ENCODE data around the gene TEX9.

TEX9 gene

DNA sequence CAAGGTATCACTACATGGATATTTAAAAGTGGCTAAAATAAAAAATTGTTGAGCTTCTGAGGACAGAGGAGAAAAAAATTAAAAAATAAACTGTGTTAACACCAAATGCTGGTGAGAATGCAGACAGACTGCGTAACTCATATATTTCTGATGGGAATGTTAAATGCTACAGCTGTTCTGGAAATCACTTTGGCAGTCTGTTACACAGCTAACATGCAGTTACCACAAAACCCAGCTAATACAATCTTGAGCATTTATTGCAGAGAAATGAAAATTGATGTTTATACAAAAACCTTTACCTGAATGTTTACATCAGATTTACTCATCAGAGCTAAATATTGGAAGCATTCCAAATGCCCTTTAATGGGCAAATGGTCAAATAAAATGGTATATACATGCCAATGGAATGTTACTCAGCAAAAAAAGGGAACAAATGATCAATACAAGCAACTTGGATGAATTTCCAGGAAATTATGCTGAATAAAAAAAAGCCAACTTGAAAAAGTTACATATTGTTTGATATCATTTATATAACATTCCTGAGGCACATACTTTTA, 75.1 kb downstream of the TEX9 start:
- no peak overlapping the region for H3K9ac ChIP-seq (ENCODE audit: low read length in 2 of 2)
- no peak overlapping the region for H3K4me3 ChIP-seq (ENCODE audit: low read length in 2 of 2)
- H3K9me3 ChIP-seq (ENCODE audit: control insufficient read depth in 2 of 2, low read length in 2 of 2), result no peaks in the 10 kb centered on the region
- no peaks in the 10 kb centered on the region for H3K4me1 ChIP-seq (ENCODE audit: control insufficient read depth, insufficient read depth, low read length)
- no peaks in the 10 kb centered on the region for H3K36me3 ChIP-seq (ENCODE audit: control insufficient read depth in 2 of 2, insufficient read depth in 2 of 2, low read length in 2 of 2)
- no peak overlapping the region for H3K27ac ChIP-seq (ENCODE audit: low read length)
- no peaks in the 10 kb centered on the region for H3K27me3 ChIP-seq (ENCODE audit: control insufficient read depth in 1 of 2, insufficient read depth in 2 of 2, low read length in 2 of 2)

GRCh38 chr15:56442354-56442753, 77.1 kb downstream of the TEX9 start:
- no peaks in the 10 kb centered on the region for H3K36me3 ChIP-seq (ENCODE audit: control insufficient read depth in 2 of 2, insufficient read depth in 2 of 2, low read length in 2 of 2)
- no peak overlapping the region for H3K9ac ChIP-seq (ENCODE audit: low read length in 2 of 2)
- H3K27ac ChIP-seq (ENCODE audit: low read length), result no peak overlapping the region
- no peaks in the 10 kb centered on the region for H3K4me1 ChIP-seq (ENCODE audit: control insufficient read depth, insufficient read depth, low read length)
- no peaks in the 10 kb centered on the region for H3K9me3 ChIP-seq (ENCODE audit: control insufficient read depth in 2 of 2, low read length in 2 of 2)
- no peak overlapping the region for H3K4me3 ChIP-seq (ENCODE audit: low read length in 2 of 2)
- no peaks in the 10 kb centered on the region for H3K27me3 ChIP-seq (ENCODE audit: control insufficient read depth in 1 of 2, insufficient read depth in 2 of 2, low read length in 2 of 2)

DNA sequence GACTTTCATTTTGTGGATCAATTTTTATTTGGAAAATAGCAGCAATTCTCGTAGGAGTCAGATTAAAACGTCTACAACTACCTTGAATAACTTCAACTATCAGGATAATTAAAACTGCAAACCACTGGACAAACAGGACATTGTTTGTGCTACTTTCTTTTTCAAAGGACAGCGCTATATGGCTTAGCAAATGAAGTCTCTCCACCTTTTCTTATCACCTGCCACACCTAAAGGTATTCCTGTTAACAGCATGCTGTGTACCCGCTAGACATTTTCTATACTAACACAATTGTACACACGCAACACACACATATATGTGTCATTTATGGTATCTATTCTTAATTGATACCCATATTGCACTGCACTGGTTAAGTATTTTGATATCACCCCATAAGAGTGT, 80.5 kb downstream of the TEX9 start:
- H3K9me3 ChIP-seq (ENCODE audit: control insufficient read depth in 2 of 2, low read length in 2 of 2), result no peaks in the 10 kb centered on the region
- H3K27me3 ChIP-seq (ENCODE audit: control insufficient read depth in 1 of 2, insufficient read depth in 2 of 2, low read length in 2 of 2), result no peaks in the 10 kb centered on the region
- H3K36me3 ChIP-seq (ENCODE audit: control insufficient read depth in 2 of 2, insufficient read depth in 2 of 2, low read length in 2 of 2), result no peaks in the 10 kb centered on the region
- no peak overlapping the region for H3K4me3 ChIP-seq (ENCODE audit: low read length in 2 of 2)
- H3K4me1 ChIP-seq (ENCODE audit: control insufficient read depth, insufficient read depth, low read length), result no peaks in the 10 kb centered on the region
- no peak overlapping the region for H3K9ac ChIP-seq (ENCODE audit: low read length in 2 of 2)
- H3K27ac ChIP-seq (ENCODE audit: low read length), result no peak overlapping the region

GRCh38 chr15:56454836-56455235, 89.6 kb downstream of the TEX9 start:
- no peaks in the 10 kb centered on the region for H3K27me3 ChIP-seq (ENCODE audit: control insufficient read depth in 1 of 2, insufficient read depth in 2 of 2, low read length in 2 of 2)
- H3K27ac ChIP-seq (ENCODE audit: low read length), result no peak overlapping the region
- H3K9ac ChIP-seq (ENCODE audit: low read length in 2 of 2), result no peak overlapping the region
- H3K36me3 ChIP-seq (ENCODE audit: control insufficient read depth in 2 of 2, insufficient read depth in 2 of 2, low read length in 2 of 2), result no peaks in the 10 kb centered on the region
- no peaks in the 10 kb centered on the region for H3K9me3 ChIP-seq (ENCODE audit: control insufficient read depth in 2 of 2, low read length in 2 of 2)
- H3K4me1 ChIP-seq (ENCODE audit: control insufficient read depth, insufficient read depth, low read length), result no peaks in the 10 kb centered on the region
- H3K4me3 ChIP-seq (ENCODE audit: low read length in 2 of 2), result no peak overlapping the region

- no peak overlapping the region for H3K27ac ChIP-seq (ENCODE audit: low read length)
- H3K27me3 ChIP-seq (ENCODE audit: control insufficient read depth in 1 of 2, insufficient read depth in 2 of 2, low read length in 2 of 2), result no peaks in the 10 kb centered on the region
- H3K9ac ChIP-seq (ENCODE audit: low read length in 2 of 2), result no peak overlapping the region
- H3K4me3 ChIP-seq (ENCODE audit: low read length in 2 of 2), result no peak overlapping the region
- H3K36me3 ChIP-seq (ENCODE audit: control insufficient read depth in 2 of 2, insufficient read depth in 2 of 2, low read length in 2 of 2), result no peaks in the 10 kb centered on the region
- no peaks in the 10 kb centered on the region for H3K4me1 ChIP-seq (ENCODE audit: control insufficient read depth, insufficient read depth, low read length)
- H3K9me3 ChIP-seq (ENCODE audit: control insufficient read depth in 2 of 2, low read length in 2 of 2), result no peaks in the 10 kb centered on the region
These were observed 91.0 kb downstream of the TEX9 start for GRCh38 chr15:56456229-56456628.

GRCh38 chr15:56459096-56459495, 93.9 kb downstream of the TEX9 start:
- no peaks in the 10 kb centered on the region for H3K4me1 ChIP-seq (ENCODE audit: control insufficient read depth, insufficient read depth, low read length)
- no peaks in the 10 kb centered on the region for H3K9me3 ChIP-seq (ENCODE audit: control insufficient read depth in 2 of 2, low read length in 2 of 2)
- H3K36me3 ChIP-seq (ENCODE audit: control insufficient read depth in 2 of 2, insufficient read depth in 2 of 2, low read length in 2 of 2), result no peaks in the 10 kb centered on the region
- no peaks in the 10 kb centered on the region for H3K27me3 ChIP-seq (ENCODE audit: control insufficient read depth in 1 of 2, insufficient read depth in 2 of 2, low read length in 2 of 2)
- H3K27ac ChIP-seq (ENCODE audit: low read length), result no peak overlapping the region
- no peak overlapping the region for H3K9ac ChIP-seq (ENCODE audit: low read length in 2 of 2)
- no peak overlapping the region for H3K4me3 ChIP-seq (ENCODE audit: low read length in 2 of 2)

DNA sequence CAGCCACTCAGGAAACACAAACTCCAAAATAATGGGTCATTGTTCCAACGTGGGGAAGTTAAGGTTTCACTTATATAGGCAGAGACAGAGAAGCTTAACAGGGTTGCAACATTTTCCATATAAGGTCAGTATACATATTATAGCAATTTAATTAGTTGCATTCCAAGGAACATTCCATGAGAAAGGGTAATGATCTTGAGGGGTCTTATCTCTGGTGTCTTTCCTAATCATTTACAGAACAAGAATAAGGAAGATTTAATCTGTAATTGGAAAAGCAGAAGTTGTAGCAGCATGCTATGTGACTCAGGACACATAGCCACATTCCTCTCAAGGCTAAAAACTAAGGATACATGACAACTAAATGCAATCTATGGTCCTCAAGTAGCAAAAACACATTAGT, 94.8 kb downstream of the TEX9 start:
- no peak overlapping the region for H3K27ac ChIP-seq (ENCODE audit: low read length)
- H3K9me3 ChIP-seq (ENCODE audit: control insufficient read depth in 2 of 2, low read length in 2 of 2), result no peaks in the 10 kb centered on the region
- H3K4me3 ChIP-seq (ENCODE audit: low read length in 2 of 2), result no peak overlapping the region
- H3K4me1 ChIP-seq (ENCODE audit: control insufficient read depth, insufficient read depth, low read length), result no peaks in the 10 kb centered on the region
- no peak overlapping the region for H3K9ac ChIP-seq (ENCODE audit: low read length in 2 of 2)
- no peaks in the 10 kb centered on the region for H3K27me3 ChIP-seq (ENCODE audit: control insufficient read depth in 1 of 2, insufficient read depth in 2 of 2, low read length in 2 of 2)
- H3K36me3 ChIP-seq (ENCODE audit: control insufficient read depth in 2 of 2, insufficient read depth in 2 of 2, low read length in 2 of 2), result no peaks in the 10 kb centered on the region

- no peaks in the 10 kb centered on the region for H3K27me3 ChIP-seq (ENCODE audit: control insufficient read depth in 1 of 2, insufficient read depth in 2 of 2, low read length in 2 of 2)
- H3K9me3 ChIP-seq (ENCODE audit: control insufficient read depth in 2 of 2, low read length in 2 of 2), result no peaks in the 10 kb centered on the region
- H3K36me3 ChIP-seq (ENCODE audit: control insufficient read depth in 2 of 2, insufficient read depth in 2 of 2, low read length in 2 of 2), result no peaks in the 10 kb centered on the region
- no peak overlapping the region for H3K9ac ChIP-seq (ENCODE audit: low read length in 2 of 2)
- H3K4me1 ChIP-seq (ENCODE audit: control insufficient read depth, insufficient read depth, low read length), result no peaks in the 10 kb centered on the region
- no peak overlapping the region for H3K27ac ChIP-seq (ENCODE audit: low read length)
- no peak overlapping the region for H3K4me3 ChIP-seq (ENCODE audit: low read length in 2 of 2)
These were observed 95.7 kb downstream of the TEX9 start for GRCh38 chr15:56460947-56461346.

DNA sequence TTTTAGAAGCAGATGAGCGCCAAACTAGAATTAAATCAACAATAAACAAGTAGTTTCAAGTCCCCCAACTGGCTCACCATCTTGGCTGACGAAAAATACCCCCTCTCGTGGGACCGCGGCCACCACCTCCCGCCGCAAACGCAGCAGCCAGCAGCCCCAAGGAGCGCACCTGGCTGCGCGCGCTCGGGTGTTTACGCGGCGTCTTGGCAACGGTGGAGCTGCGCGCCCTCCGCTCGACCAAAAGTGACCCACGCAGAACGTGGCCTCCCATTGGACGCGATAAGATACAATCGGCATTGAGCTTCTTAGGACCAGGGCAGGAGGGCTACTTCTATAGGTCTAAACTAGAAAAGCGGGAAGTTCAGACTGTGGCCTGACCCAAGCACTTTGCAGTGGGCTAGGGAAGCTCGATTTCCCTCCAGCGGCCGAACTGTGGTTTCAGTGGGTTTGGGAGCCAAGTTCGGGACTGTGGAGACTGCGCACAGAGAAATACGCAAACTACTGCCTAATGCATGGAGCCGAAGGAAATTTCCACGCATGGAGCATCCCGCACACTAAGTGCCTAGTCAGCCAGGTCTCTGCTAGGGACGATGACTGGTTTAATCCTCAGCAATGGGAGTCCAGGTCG, 99.8 kb downstream of the TEX9 start, which contains the start of gene MNS1:
MNS1 (minus strand) TSS at position 245 of the 628 bp plus-strand sequence; CDS start at position 80, 165 bp downstream.
- H3K27ac ChIP-seq (ENCODE audit: low read length), result no peak within 1 kb of the TSS

DNA sequence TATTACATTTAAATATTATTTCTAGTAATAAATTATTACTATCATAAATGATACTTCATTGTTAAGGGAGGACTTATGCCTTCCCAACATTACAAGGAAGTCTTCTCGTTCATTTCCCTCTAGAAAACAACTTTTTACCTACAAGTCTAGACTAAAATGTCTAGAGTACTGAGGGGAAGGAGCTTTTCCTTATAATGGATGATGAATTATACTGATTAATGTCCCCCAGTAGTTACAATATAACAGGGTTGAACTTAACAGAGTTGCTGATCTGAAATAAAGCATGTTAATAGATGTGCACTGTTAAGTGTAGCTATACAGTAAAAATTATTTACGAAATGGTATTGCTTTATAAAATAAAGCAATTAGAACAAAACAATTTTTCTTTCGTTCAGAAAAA, 102.4 kb downstream of the TEX9 start:
- Histone ChIP-seq H3K9me3 (ENCODE audit: control insufficient read depth in 2 of 2, low read length in 2 of 2) (no peaks in the 10 kb centered on the region), H3K4me1 (ENCODE audit: control insufficient read depth, insufficient read depth, low read length) (no peaks in the 10 kb centered on the region), H3K9ac (ENCODE audit: low read length in 2 of 2) (no peak overlapping the region), H3K36me3 (ENCODE audit: control insufficient read depth in 2 of 2, insufficient read depth in 2 of 2, low read length in 2 of 2) (no peaks in the 10 kb centered on the region), H3K27ac (ENCODE audit: low read length) (no peak overlapping the region), H3K4me3 (ENCODE audit: low read length in 2 of 2) (no peak overlapping the region), H3K27me3 (ENCODE audit: control insufficient read depth in 1 of 2, insufficient read depth in 2 of 2, low read length in 2 of 2) (peaks cover 0 to 2% of the 10 kb centered on the region in 2 donors)

More for the DNA sequence above, 99.8 kb downstream of the TEX9 start, which contains the start of gene MNS1:
- H3K4me1 ChIP-seq (ENCODE audit: control insufficient read depth, insufficient read depth, low read length), result no peaks in the 10 kb centered on the region
- no peaks in the 10 kb centered on the region for H3K36me3 ChIP-seq (ENCODE audit: control insufficient read depth in 2 of 2, insufficient read depth in 2 of 2, low read length in 2 of 2)
- peak within 1 kb of the TSS; percentile 54 to 77 for H3K4me3 ChIP-seq (ENCODE audit: low read length in 2 of 2)
- H3K9ac ChIP-seq (ENCODE audit: low read length in 2 of 2), result peak within 1 kb of the TSS; percentile 39 to 48
- H3K9me3 ChIP-seq (ENCODE audit: control insufficient read depth in 2 of 2, low read length in 2 of 2), result no peaks in the 10 kb centered on the region
- H3K27me3 ChIP-seq (ENCODE audit: control insufficient read depth in 1 of 2, insufficient read depth in 2 of 2, low read length in 2 of 2), result peaks cover 0 to 2% of the 10 kb centered on the region in 2 donors

DNA sequence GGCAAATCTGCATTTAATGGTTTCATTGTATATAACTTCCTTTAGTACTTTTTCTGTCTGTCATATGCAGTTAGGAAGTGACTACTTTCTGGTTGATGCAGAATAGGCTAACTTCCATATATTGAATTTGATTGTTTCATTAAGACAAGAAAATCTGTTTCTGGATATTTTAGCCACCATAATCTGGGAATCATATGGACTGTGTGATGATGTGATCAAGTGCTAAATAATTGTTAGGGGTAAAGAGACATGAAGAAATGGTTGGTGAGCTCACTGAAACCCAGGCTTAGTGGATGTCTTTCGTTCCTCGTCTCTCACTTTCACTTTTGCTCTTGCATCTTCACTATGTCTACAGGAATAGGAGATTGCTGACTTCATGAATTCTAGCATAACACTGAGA, 103.2 kb downstream of the TEX9 start:
- Histone ChIP-seq H3K27ac (ENCODE audit: low read length) (no peak overlapping the region), H3K4me1 (ENCODE audit: control insufficient read depth, insufficient read depth, low read length) (no peaks in the 10 kb centered on the region), H3K9ac (ENCODE audit: low read length in 2 of 2) (no peak overlapping the region), H3K4me3 (ENCODE audit: low read length in 2 of 2) (peak overlapping the region in 1 of 2 donors; percentile 36), H3K27me3 (ENCODE audit: control insufficient read depth in 1 of 2, insufficient read depth in 2 of 2, low read length in 2 of 2) (peaks cover 0 to 2% of the 10 kb centered on the region in 2 donors), H3K36me3 (ENCODE audit: control insufficient read depth in 2 of 2, insufficient read depth in 2 of 2, low read length in 2 of 2) (no peaks in the 10 kb centered on the region), H3K9me3 (ENCODE audit: control insufficient read depth in 2 of 2, low read length in 2 of 2) (no peaks in the 10 kb centered on the region)

Measured in stomach smooth muscle (tissue), 2 donors.